GM23248 (cell line): ENCODE measurements around the gene ACTN4.
"Not testable (repeated sequence)": the region's sequence is repeated elsewhere in the genome, so short reads cannot be mapped to it uniquely, and the experiment has no call there.

Experiments used
- EZH2 ChIP-seq: fragments of 200-600 bp; sonication (generic); IDR thresholded peaks from 2 replicates; pipeline ENCODE4 v1.6.1; 2018; ENCODE audit warnings: antibody characterized with exemption, mild to moderate bottlenecking; ENCODE audit not compliant: insufficient read depth, poor library complexity, severe bottlenecking
- EZH2phosphoT487 ChIP-seq: fragments of 200-600 bp; sonication (generic); IDR thresholded peaks from 2 replicates; pipeline ENCODE4 v1.6.1; 2018; ENCODE audit warnings: antibody characterized with exemption, moderate library complexity, mild to moderate bottlenecking, low read depth; ENCODE audit not compliant: insufficient read depth

DNA sequence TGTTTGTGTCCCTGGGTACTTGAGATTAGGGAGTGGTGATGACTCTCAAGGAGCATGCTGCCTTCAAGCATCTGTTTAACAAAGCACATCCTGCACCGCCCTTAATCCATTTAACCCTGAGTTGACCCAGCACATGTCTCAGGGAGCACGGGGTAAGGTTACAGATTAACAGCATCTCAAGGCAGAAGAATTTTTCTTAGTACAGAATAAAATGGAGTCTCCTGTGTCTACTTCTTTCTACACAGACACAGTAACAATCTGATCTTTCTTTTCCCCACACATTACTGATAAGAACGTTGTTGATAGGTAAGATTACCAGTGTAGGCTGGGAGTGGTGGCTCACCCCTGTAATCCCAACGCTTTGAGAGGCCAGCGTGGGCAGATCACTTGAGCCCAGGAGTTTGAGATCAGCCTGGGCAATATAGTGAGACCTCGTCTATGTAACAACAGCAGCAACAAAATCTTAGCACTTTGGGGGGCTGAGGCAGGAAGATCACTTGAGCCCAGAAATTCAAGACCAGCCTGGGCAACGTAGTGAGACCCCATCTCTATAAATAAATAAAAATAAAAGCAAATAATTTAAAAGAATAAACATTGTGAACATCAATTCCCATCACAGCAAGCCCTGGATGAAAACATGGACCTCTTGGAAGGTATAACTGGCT lies 15.5 kb upstream of the ACTN4 start:
- not testable (repeated sequence) for TF ChIP-seq EZH2, EZH2phosphoT487
